Trophoblast cell (in vitro differentiated cells and primary cell): ENCODE data around the gene LAMA2.

Experiments
- DNase-seq, 2 donors: peaks; one replicate each; pipeline ENCODE4 v3.0.0-alpha.2; 2016
- H2AFZ ChIP-seq: 2 replicates; pipeline ENCODE4 v1.6.1; 2013; ENCODE audit warnings: low read length, moderate library complexity, mild to moderate bottlenecking; ENCODE audit not compliant: insufficient read depth, poor library complexity
- H2AK5ac ChIP-seq: 2 replicates; pipeline ENCODE4 v1.6.1; 2013; ENCODE audit warnings: mild to moderate bottlenecking, low read length
- H2BK120ac ChIP-seq: 2 replicates; pipeline ENCODE4 v1.6.1; 2013; ENCODE audit warnings: low read length, mild to moderate bottlenecking, moderate library complexity; ENCODE audit not compliant: insufficient read depth, poor library complexity
- H2BK12ac ChIP-seq: 2 replicates; pipeline ENCODE4 v1.6.1; 2013; ENCODE audit warnings: mild to moderate bottlenecking, low read length, moderate library complexity
- H2BK5ac ChIP-seq: 2 replicates; pipeline ENCODE4 v1.6.1; 2013; ENCODE audit warnings: low read length, low read depth, moderate library complexity, mild to moderate bottlenecking; ENCODE audit not compliant: poor library complexity
- H3K14ac ChIP-seq: 2 replicates; pipeline ENCODE4 v1.6.1; 2013; ENCODE audit warnings: mild to moderate bottlenecking, low read length
- H3K18ac ChIP-seq: 2 replicates; pipeline ENCODE4 v1.6.1; 2013; ENCODE audit warnings: mild to moderate bottlenecking, low read length
- H3K23ac ChIP-seq: 2 replicates; pipeline ENCODE4 v1.6.1; 2013; ENCODE audit warnings: low read length
- H3K27ac ChIP-seq: 2 replicates; pipeline ENCODE4 v1.5.1; 2013; ENCODE audit warnings: low read depth, mild to moderate bottlenecking, inconsistent platforms, low read length, moderate library complexity
- H3K27me3 ChIP-seq: 2 replicates; pipeline ENCODE4 v1.6.1; 2013; ENCODE audit warnings: inconsistent platforms, mild to moderate bottlenecking, low read length, moderate library complexity; ENCODE audit not compliant: insufficient read depth
- H3K36me3 ChIP-seq, 2 experiments: 1 replicate in 1 of 2; 2 replicates in 1 of 2; pipeline ENCODE4 v1.6.1; 2013; ENCODE audit warnings: low read length in 2 of 2, mild to moderate bottlenecking in 2 of 2, moderate library complexity in 1 of 2; ENCODE audit not compliant: insufficient read depth in 2 of 2, control insufficient read depth in 1 of 2
- H3K4ac ChIP-seq: 2 replicates; pipeline ENCODE4 v1.6.1; 2013; ENCODE audit warnings: low read depth, mild to moderate bottlenecking, low read length, moderate library complexity
- H3K4me1 ChIP-seq, 2 experiments: 1 replicate in 1 of 2; 2 replicates in 1 of 2; pipeline ENCODE4 v1.6.1; 2013; ENCODE audit warnings: low read length in 2 of 2, mild to moderate bottlenecking in 2 of 2, moderate library complexity in 1 of 2; ENCODE audit not compliant: insufficient read depth in 2 of 2, control insufficient read depth in 1 of 2
- H3K4me2 ChIP-seq: 2 replicates; pipeline ENCODE4 v1.6.1; 2013; ENCODE audit warnings: inconsistent platforms, mild to moderate bottlenecking, low read length, moderate library complexity
- H3K4me3 ChIP-seq: 2 replicates; pipeline ENCODE4 v1.5.1; 2013; ENCODE audit warnings: mild to moderate bottlenecking, low read depth, low read length, inconsistent platforms
- H3K79me1 ChIP-seq: one replicate; pipeline ENCODE4 v1.6.1; 2013; ENCODE audit warnings: low read length
- H3K79me2 ChIP-seq: 2 replicates; pipeline ENCODE4 v1.6.1; 2013; ENCODE audit warnings: low read length, mild to moderate bottlenecking; ENCODE audit not compliant: control insufficient read depth, insufficient read depth, poor library complexity
- H3K9ac ChIP-seq: 2 replicates; pipeline ENCODE4 v1.6.1; 2013; ENCODE audit warnings: mild to moderate bottlenecking, low read length
- H3K9me3 ChIP-seq: 2 replicates; pipeline ENCODE4 v1.6.1; 2013; ENCODE audit warnings: low read depth, mild to moderate bottlenecking, control low read depth, inconsistent platforms, low read length; ENCODE audit not compliant: insufficient read depth
- H4K12ac ChIP-seq: 2 replicates; pipeline ENCODE4 v1.6.1; 2013; ENCODE audit warnings: low read depth, mild to moderate bottlenecking, low read length, moderate library complexity
- H4K8ac ChIP-seq: 2 replicates; pipeline ENCODE4 v1.6.1; 2013; ENCODE audit warnings: low read depth, mild to moderate bottlenecking, low read length, moderate library complexity
- H4K91ac ChIP-seq: one replicate; pipeline ENCODE4 v1.6.1; 2013; ENCODE audit warnings: low read depth, mild to moderate bottlenecking, low read length, moderate library complexity
- WGBS: extraction: QIAGEN DNeasy Blood & Tissue Kit; methylation state at CpG from one replicate; pipeline ENCODE4 v1.1.7; 2013; ENCODE audit warnings: missing lambda C conversion rate; ENCODE audit not compliant: insufficient read length, insufficient coverage; ENCODE audit errors: extremely low coverage; 5-methylcytosine and 5-hydroxymethylcytosine counted together

LAMA2 gene

GRCh38 chr6:129312880-129313279 is 429.9 kb downstream of the LAMA2 start:
- H3K4me1 ChIP-seq, result no peaks in the 10 kb centered on the region
- no peak overlapping the region for H3K4me3 ChIP-seq
- no CpG with 5 or more reads among the region's 3 CpGs for WGBS
- H4K91ac ChIP-seq, result no peak overlapping the region
- H3K79me1 ChIP-seq, result no peaks in the 10 kb centered on the region
- no peak overlapping the region for H3K18ac ChIP-seq
- H3K9me3 ChIP-seq, result no peaks in the 10 kb centered on the region
- H3K4me2 ChIP-seq, result no peak overlapping the region
- H3K14ac ChIP-seq, result no peak overlapping the region
- peak; percentile 62 to 80 for DNase-seq
- no peak overlapping the region for H3K4ac ChIP-seq
- H4K12ac ChIP-seq, result no peak overlapping the region
- H3K27ac ChIP-seq, result no peak overlapping the region
- H2BK12ac ChIP-seq, result no peak overlapping the region
- H3K36me3 ChIP-seq, result no peaks in the 10 kb centered on the region
- no peak overlapping the region for H2BK5ac ChIP-seq
- H2BK120ac ChIP-seq, result no peak overlapping the region
- no peak overlapping the region for H2AK5ac ChIP-seq
- H3K9ac ChIP-seq, result no peak overlapping the region
- no peaks in the 10 kb centered on the region for H3K79me2 ChIP-seq
- H3K23ac ChIP-seq, result no peak overlapping the region
- no peak overlapping the region for H2AFZ ChIP-seq
- peaks cover 2% of the 10 kb centered on the region for H3K27me3 ChIP-seq
- H4K8ac ChIP-seq, result no peak overlapping the region

DNA sequence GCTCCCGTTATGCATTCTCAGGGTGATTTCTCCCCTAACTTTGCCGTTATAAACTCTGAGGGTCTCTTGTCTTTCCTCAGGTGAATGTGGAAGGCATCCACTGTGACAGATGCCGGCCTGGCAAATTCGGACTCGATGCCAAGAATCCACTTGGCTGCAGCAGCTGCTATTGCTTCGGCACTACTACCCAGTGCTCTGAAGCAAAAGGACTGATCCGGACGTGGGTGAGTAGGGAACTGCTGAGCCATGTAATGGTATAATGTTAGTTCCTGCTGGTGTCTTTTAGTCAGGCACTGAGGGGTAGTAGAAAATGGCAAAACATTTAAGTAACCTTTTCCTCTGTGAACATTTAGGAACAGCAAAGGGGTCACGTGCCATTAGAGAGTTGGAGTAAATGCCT is 431.6 kb downstream of the LAMA2 start:
- H4K91ac ChIP-seq, result no peak overlapping the region
- no peak overlapping the region for H3K23ac ChIP-seq
- H2BK120ac ChIP-seq, result no peak overlapping the region
- no peak overlapping the region for H3K9ac ChIP-seq
- H3K27me3 ChIP-seq, result peaks cover 2% of the 10 kb centered on the region
- no peak for DNase-seq
- no peak overlapping the region for H4K8ac ChIP-seq
- H3K79me2 ChIP-seq, result no peaks in the 10 kb centered on the region
- H3K4ac ChIP-seq, result no peak overlapping the region
- no peak overlapping the region for H2AK5ac ChIP-seq
- no peaks in the 10 kb centered on the region for H3K79me1 ChIP-seq
- H3K4me3 ChIP-seq, result no peak overlapping the region
- H3K18ac ChIP-seq, result no peak overlapping the region
- no peak overlapping the region for H2AFZ ChIP-seq
- WGBS, result no CpG with 5 or more reads among the region's 9 CpGs
- no peak overlapping the region for H3K4me2 ChIP-seq
- H3K4me1 ChIP-seq, result no peaks in the 10 kb centered on the region
- no peak overlapping the region for H2BK12ac ChIP-seq
- no peaks in the 10 kb centered on the region for H3K9me3 ChIP-seq
- no peak overlapping the region for H4K12ac ChIP-seq
- no peak overlapping the region for H2BK5ac ChIP-seq
- no peak overlapping the region for H3K27ac ChIP-seq
- H3K36me3 ChIP-seq, result no peaks in the 10 kb centered on the region
- no peak overlapping the region for H3K14ac ChIP-seq

DNA sequence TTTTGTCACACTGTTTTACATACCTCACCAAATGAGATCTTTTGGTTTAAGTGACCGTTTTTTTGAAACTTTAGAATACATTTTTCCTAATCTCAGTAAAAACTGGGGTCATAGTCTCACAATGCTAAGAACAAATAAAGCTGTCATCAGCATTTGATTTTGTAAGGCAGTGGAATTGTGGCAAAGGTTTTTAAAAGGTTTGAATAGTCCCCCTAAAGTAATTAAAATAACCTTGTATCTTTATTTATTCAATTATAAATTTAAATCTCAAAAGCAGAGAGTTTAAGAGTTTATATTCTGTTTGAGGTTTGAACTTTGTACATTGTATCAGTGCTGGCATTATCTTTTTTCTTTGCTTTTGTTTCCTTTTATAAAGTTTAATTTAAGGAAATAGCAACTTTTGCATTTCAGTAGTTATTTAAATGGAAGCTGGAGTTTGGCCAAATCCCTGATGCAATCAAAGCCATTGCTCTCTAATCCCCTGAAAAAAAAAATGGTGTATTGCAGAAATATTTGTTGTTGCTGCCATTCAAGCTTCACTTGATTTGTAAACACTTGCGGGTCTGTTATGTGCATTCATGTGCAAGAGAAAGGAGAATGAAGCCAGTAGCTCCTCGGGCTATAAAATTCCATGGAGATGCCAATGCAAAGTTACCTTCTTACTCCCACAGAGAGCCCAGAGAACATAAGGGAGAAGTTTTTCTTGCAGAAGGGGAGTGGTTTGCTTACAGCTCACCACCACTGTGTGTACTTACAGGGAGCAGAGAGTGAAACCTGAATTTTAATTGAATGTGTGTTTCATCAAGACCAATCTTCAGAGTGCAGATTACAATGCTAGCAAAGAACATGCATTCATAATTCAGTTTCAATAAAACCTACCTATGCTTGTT is 435.2 kb downstream of the LAMA2 start:
- H3K36me3 ChIP-seq, result no peaks in the 10 kb centered on the region
- no peak overlapping the region for H2BK12ac ChIP-seq
- WGBS, result no CpG with 5 or more reads among the region's 3 CpGs
- H3K27me3 ChIP-seq, result peaks cover 2% of the 10 kb centered on the region
- H3K9ac ChIP-seq, result no peak overlapping the region
- H4K12ac ChIP-seq, result no peak overlapping the region
- no peak overlapping the region for H3K4me3 ChIP-seq
- H2AFZ ChIP-seq, result no peak overlapping the region
- H3K14ac ChIP-seq, result no peak overlapping the region
- H3K18ac ChIP-seq, result no peak overlapping the region
- no peak overlapping the region for H4K8ac ChIP-seq
- H2AK5ac ChIP-seq, result no peak overlapping the region
- H3K9me3 ChIP-seq, result no peaks in the 10 kb centered on the region
- no peaks in the 10 kb centered on the region for H3K79me1 ChIP-seq
- no peak overlapping the region for H3K27ac ChIP-seq
- H2BK5ac ChIP-seq, result no peak overlapping the region
- H3K4me2 ChIP-seq, result no peak overlapping the region
- H3K79me2 ChIP-seq, result no peaks in the 10 kb centered on the region
- H3K4ac ChIP-seq, result no peak overlapping the region
- peaks cover 0 to 3% of the 10 kb centered on the region in 2 experiments for H3K4me1 ChIP-seq
- no peak overlapping the region for H3K23ac ChIP-seq
- DNase-seq, result peak; percentile 76 to 87
- H2BK120ac ChIP-seq, result no peak overlapping the region
- no peak overlapping the region for H4K91ac ChIP-seq

DNA sequence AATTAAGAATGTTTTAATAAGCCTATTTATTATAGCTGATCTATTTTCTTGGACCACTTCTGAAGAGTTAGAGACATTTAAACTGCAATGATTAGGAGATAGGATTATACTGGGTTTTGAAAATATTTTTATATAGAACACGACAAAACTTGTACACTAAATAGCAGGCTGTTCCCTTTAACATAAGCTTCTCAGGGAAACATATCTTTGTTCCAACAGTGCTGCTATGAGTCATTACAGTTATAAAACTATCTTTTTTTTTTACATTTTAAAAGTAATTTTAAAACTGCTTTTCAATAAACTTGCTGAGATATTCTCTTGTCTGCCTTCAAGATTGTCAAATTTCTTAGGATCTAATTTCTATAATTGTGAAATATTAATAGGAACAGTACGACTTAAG is 438.0 kb downstream of the LAMA2 start:
- no peak overlapping the region for H3K4me2 ChIP-seq
- no peak overlapping the region for H2BK5ac ChIP-seq
- H3K27me3 ChIP-seq, result peaks cover 2% of the 10 kb centered on the region
- H2AFZ ChIP-seq, result no peak overlapping the region
- no peak overlapping the region for H3K4ac ChIP-seq
- no peak overlapping the region for H3K27ac ChIP-seq
- no peak overlapping the region for H4K8ac ChIP-seq
- no peak overlapping the region for H3K9ac ChIP-seq
- no peak overlapping the region for H3K23ac ChIP-seq
- no peak overlapping the region for H3K4me3 ChIP-seq
- no peak overlapping the region for H3K14ac ChIP-seq
- no peak for DNase-seq
- H3K36me3 ChIP-seq, result no peaks in the 10 kb centered on the region
- no peaks in the 10 kb centered on the region for H3K79me1 ChIP-seq
- no peak overlapping the region for H2BK12ac ChIP-seq
- WGBS, result no CpG with 5 or more reads among the region's 2 CpGs
- no peak overlapping the region for H2BK120ac ChIP-seq
- no peak overlapping the region for H4K91ac ChIP-seq
- peaks cover 0 to 3% of the 10 kb centered on the region in 2 experiments for H3K4me1 ChIP-seq
- no peak overlapping the region for H2AK5ac ChIP-seq
- H3K9me3 ChIP-seq, result no peaks in the 10 kb centered on the region
- no peak overlapping the region for H4K12ac ChIP-seq
- H3K18ac ChIP-seq, result no peak overlapping the region
- H3K79me2 ChIP-seq, result no peaks in the 10 kb centered on the region
